HEK293T (cell line): ENCODE measurements around the gene CNPY1.

Experiments used
- CTCF ChIA-PET: fragments of 350-600 bp; formaldehyde crosslinking; extraction: SDS; loops from one replicate; lab custom pipeline; 2021; ENCODE audit warnings: antibody characterized with exemption, inconsistent platforms; lab: Yijun Ruan, JAX
- POLR2A ChIA-PET: fragments of 350-600 bp; formaldehyde crosslinking; extraction: SDS; loops from one replicate; lab custom pipeline; 2020; ENCODE audit warnings: antibody characterized with exemption, inconsistent platforms; lab: Yijun Ruan, JAX
- DNase-seq: peaks from one replicate; pipeline ENCODE4 v3.0.0; 2012; ENCODE audit warnings: mixed read lengths; ENCODE audit errors: extremely low spot score
- ARNT ChIP-seq: fragments of 450-650 bp; IDR thresholded peaks from 2 replicates; pipeline ENCODE4 v1.6.1; 2017; ENCODE audit warnings: mild to moderate bottlenecking
- BHLHE40 ChIP-seq: fragments of 450-650 bp; IDR thresholded peaks from 2 replicates; pipeline ENCODE4 v1.6.1; 2016; ENCODE audit warnings: mild to moderate bottlenecking, moderate library complexity, borderline replicate concordance
- CTBP1 ChIP-seq: fragments of 450-650 bp; IDR thresholded peaks from 2 replicates; pipeline ENCODE4 v1.6.1; 2016; ENCODE audit warnings: borderline replicate concordance
- ELF4 ChIP-seq: fragments of 450-650 bp; IDR thresholded peaks from 2 replicates; pipeline ENCODE4 v1.6.1; 2017; ENCODE audit warnings: antibody characterized with exemption
- FOXA1 ChIP-seq: fragments of 450-650 bp; IDR thresholded peaks from 2 replicates; pipeline ENCODE4 v1.6.1; 2016; ENCODE audit warnings: mild to moderate bottlenecking
- FOXK2 ChIP-seq: fragments of 450-650 bp; IDR thresholded peaks from 2 replicates; pipeline ENCODE4 v1.6.1; 2016; ENCODE audit warnings: mild to moderate bottlenecking
- FOXM1 ChIP-seq: fragments of 450-650 bp; IDR thresholded peaks from 2 replicates; pipeline ENCODE4 v1.6.1; 2017; ENCODE audit warnings: mild to moderate bottlenecking, borderline replicate concordance
- HDGF ChIP-seq: fragments of 450-650 bp; IDR thresholded peaks from 2 replicates; pipeline ENCODE4 v1.6.1; 2017; ENCODE audit warnings: antibody characterized with exemption, borderline replicate concordance
- L3MBTL2 ChIP-seq: fragments of 450-650 bp; conservative IDR thresholded peaks from 2 replicates; pipeline ENCODE4 v1.6.1; 2016; ENCODE audit warnings: mild to moderate bottlenecking
- LEF1 ChIP-seq: fragments of 450-650 bp; IDR thresholded peaks from 2 replicates; pipeline ENCODE4 v1.6.1; 2017; ENCODE audit warnings: mild to moderate bottlenecking, borderline replicate concordance
- NFRKB ChIP-seq: fragments of 450-650 bp; IDR thresholded peaks from 2 replicates; pipeline ENCODE4 v1.6.1; 2016; ENCODE audit warnings: mild to moderate bottlenecking, moderate library complexity
- SP1 ChIP-seq: fragments of 450-650 bp; IDR thresholded peaks from 2 replicates; pipeline ENCODE4 v1.6.1; 2017
- SUZ12 ChIP-seq: fragments of 450-650 bp; IDR thresholded peaks from 2 replicates; pipeline ENCODE4 v1.6.1; 2016; ENCODE audit warnings: mild to moderate bottlenecking
- TARDBP ChIP-seq: fragments of 450-650 bp; IDR thresholded peaks from 2 replicates; pipeline ENCODE4 v1.6.1; 2016
- ZNF384 ChIP-seq: fragments of 450-650 bp; IDR thresholded peaks from 2 replicates; pipeline ENCODE4 v1.6.1; 2016
- TF ChIP-seq, protein P1 (sequence below): fragments of 450-650 bp; IDR thresholded peaks from 2 replicates; pipeline ENCODE4 v1.6.1; 2016

Gene CNPY1

GRCh38 chr7:155590215-155591018, 44.1 kb upstream of the CNPY1 start:
- CTCF ChIA-PET, result interaction anchor here (3.7 kb wide), 1 partner anchor 8 kb away, joined by 19 read pairs; no protein-coding TSS in a partner anchor
- TF ChIP-seq FOXA1 (no peak), FOXM1 (no peak), ELF4 (no peak), HDGF (no peak), FOXK2 (no peak), L3MBTL2 (no peak), SUZ12 (no peak), LEF1 (no peak)
- POLR2A ChIA-PET, result no interaction called here
- no peak for DNase-seq

DNA sequence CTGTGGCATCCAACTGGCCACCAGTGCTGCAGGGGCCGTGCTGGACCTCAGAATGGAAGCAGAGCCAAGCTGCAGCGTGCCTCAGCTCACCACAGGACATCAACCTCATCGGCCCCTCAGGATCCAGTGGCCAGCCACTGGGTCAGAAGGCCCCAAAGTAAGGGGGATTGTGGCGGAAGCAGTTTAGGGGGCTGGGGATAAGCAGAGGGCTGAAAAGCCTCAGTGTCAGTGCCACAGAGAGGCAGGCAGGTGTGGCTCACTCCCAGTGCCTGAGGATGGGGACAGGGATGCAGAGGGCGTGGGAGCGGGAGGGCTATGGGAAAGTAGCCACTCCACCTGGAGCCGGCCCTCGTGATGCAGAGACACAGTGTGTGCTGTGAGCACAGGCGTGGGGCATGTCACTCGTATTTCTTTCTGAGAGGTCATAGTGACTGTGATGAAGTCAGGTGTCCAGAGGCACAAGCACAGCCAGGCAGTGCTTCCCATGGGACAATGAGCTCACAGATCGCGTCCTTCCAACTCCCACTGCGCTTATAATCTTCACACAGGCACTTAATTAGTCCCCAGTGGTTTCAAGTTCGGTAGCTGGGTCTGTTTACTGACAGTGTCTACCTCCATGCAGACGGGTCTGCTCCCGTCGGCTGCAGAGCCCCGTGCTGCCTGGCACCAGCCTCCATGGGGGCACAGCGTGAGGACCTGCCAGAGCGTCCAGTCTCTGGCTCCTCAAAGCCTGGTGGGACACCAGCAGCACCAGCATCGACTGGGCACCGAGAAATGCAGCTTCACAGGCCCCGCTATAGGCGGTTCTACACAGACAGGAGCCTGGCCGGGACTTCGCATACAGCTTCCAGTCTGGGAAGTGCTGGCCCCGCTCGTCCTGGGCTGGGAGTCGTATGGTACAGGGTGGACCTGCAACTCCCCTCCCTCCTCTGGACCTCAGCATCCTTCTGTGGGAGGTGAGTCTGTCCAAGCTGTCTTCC, 42.9 kb upstream of the CNPY1 start:
- DNase-seq, result no peak
- CTCF ChIA-PET, result interaction anchor here (3.7 kb wide), 1 partner anchor 9 kb away, joined by 19 read pairs; no protein-coding TSS in a partner anchor
- POLR2A ChIA-PET, result no interaction called here
- TF ChIP-seq BHLHE40, result no peak
- TF ChIP-seq SP1, result no peak
- TF ChIP-seq ELF4, result no peak
- TF ChIP-seq, protein P1, sequence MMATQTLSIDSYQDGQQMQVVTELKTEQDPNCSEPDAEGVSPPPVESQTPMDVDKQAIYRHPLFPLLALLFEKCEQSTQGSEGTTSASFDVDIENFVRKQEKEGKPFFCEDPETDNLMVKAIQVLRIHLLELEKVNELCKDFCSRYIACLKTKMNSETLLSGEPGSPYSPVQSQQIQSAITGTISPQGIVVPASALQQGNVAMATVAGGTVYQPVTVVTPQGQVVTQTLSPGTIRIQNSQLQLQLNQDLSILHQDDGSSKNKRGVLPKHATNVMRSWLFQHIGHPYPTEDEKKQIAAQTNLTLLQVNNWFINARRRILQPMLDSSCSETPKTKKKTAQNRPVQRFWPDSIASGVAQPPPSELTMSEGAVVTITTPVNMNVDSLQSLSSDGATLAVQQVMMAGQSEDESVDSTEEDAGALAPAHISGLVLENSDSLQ, result no peak
- no peak for TF ChIP-seq ZNF384
- no peak for TF ChIP-seq HDGF
- no peak for TF ChIP-seq FOXA1
- TF ChIP-seq FOXK2, result no peak
- no peak for TF ChIP-seq TARDBP
- no peak for TF ChIP-seq LEF1
- no peak for TF ChIP-seq CTBP1
- TF ChIP-seq NFRKB, result no peak
- no peak for TF ChIP-seq SUZ12
- no peak for TF ChIP-seq L3MBTL2
- TF ChIP-seq FOXM1, result no peak
- no peak for TF ChIP-seq ARNT

- POLR2A ChIA-PET, result no interaction called here
- CTCF ChIA-PET, result interaction anchor here (3.7 kb wide), 1 partner anchor 10 kb away, joined by 19 read pairs; no protein-coding TSS in a partner anchor
- no peak for TF ChIP-seq NFRKB
- no peak for TF ChIP-seq FOXM1
- TF ChIP-seq ZNF384, result no peak
- no peak for TF ChIP-seq HDGF
- no peak for TF ChIP-seq SP1
- TF ChIP-seq ELF4, result no peak
Measured at GRCh38 chr7:155588468-155588998, 42.2 kb upstream of the CNPY1 start.

DNA sequence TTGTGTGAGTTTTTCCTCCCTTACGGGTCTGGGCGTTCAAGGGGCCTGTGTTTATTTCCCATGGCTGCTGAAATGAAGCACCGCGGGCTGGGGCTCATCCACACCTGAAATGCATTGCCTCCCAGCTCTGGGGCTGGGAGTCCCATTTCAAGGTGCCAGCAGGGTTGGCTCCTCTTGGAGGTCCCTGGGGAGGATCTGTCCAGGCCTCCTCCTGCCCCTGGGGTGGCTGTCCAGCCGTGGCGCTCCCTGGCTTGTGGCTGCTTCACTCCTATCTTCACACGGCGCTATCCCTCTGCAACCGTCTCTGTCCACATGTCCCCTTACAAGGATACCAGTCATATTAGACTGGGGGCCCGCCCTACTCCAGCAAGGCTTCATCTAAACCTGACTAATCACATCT, 41.1 kb upstream of the CNPY1 start:
- DNase-seq, result no peak
- ChIA-PET POLR2A (no interaction called here), CTCF (interaction anchor here (0.6 to 3.7 kb wide), 3 partner anchors 11 to 414 kb away, joined by 6 to 19 read pairs (median 11); no protein-coding TSS in a partner anchor)
- TF ChIP-seq FOXA1, result no peak
- no peak for TF ChIP-seq FOXK2
- TF ChIP-seq NFRKB, result no peak
- no peak for TF ChIP-seq LEF1
- TF ChIP-seq L3MBTL2, result no peak
- TF ChIP-seq SUZ12, result no peak
- TF ChIP-seq ARNT, result no peak
- TF ChIP-seq CTBP1, result no peak
- no peak for TF ChIP-seq HDGF
- no peak for TF ChIP-seq ZNF384

More at GRCh38 chr7:155588468-155588998, 42.2 kb upstream of the CNPY1 start:
- DNase-seq, result no peak

GRCh38 chr7:155586843-155587440, 40.6 kb upstream of the CNPY1 start:
- POLR2A ChIA-PET, result interaction anchor here (1.2 kb wide), 1 partner anchor 57 kb away, joined by 4 read pairs; the partner anchor contains the start of gene RBM33
- no peak for TF ChIP-seq ARNT
- TF ChIP-seq FOXA1, result no peak
- TF ChIP-seq, protein P1, result no peak
- no peak for TF ChIP-seq HDGF
- TF ChIP-seq ELF4, result no peak
- no peak for TF ChIP-seq ZNF384
- TF ChIP-seq FOXM1, result no peak
- TF ChIP-seq L3MBTL2, result no peak
- TF ChIP-seq CTBP1, result no peak
- no peak for TF ChIP-seq FOXK2
- TF ChIP-seq NFRKB, result no peak
- TF ChIP-seq TARDBP, result no peak
- no peak for TF ChIP-seq SUZ12
- CTCF ChIA-PET, result interaction anchor here (0.6 to 1.6 kb wide), 3 partner anchors 12 to 414 kb away, joined by 3 to 11 read pairs (median 6); no protein-coding TSS in a partner anchor
- no peak for DNase-seq
